Epithelial cell of esophagus (primary cell): ENCODE data around the gene RBBP5.

Experiments used
- DNase-seq: peaks from one replicate; pipeline ENCODE4 v3.0.0; 2010; ENCODE audit warnings: low read depth
- H3K4me3 ChIP-seq: 2 replicates; pipeline ENCODE4 v1.5.1; 2011; ENCODE audit warnings: mild to moderate bottlenecking, low read length, control low read depth
- CTCF ChIP-seq: IDR thresholded peaks from 2 replicates; pipeline ENCODE4 v1.5.1; 2011; ENCODE audit warnings: low read depth, mild to moderate bottlenecking, low read length, control low read depth, inconsistent platforms; ENCODE audit not compliant: insufficient read depth; ENCODE audit errors: missing control alignments

The RBBP5 gene

DNA sequence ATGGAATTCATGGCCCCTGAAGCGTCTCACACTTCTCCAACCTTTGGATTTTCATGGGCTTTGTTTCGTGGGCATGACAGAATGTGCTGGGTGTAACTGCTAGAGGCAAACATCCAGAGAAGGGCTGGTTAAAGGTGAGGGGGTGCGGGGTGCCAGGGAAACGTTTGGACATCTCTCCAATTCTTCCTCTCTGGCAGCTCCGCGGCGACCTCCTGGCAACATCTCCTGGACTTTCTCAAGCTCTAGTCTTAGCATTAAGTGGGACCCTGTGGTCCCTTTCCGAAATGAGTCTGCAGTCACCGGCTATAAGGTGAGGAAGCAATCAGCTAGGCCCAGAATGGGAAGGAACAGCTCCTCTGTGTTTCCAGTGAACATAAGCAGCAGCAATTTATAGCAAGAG lies 49.5 kb downstream of the RBBP5 start:
- no peak for TF ChIP-seq CTCF
- DNase-seq = no peak
- H3K4me3 ChIP-seq = no peak overlapping the region

DNA sequence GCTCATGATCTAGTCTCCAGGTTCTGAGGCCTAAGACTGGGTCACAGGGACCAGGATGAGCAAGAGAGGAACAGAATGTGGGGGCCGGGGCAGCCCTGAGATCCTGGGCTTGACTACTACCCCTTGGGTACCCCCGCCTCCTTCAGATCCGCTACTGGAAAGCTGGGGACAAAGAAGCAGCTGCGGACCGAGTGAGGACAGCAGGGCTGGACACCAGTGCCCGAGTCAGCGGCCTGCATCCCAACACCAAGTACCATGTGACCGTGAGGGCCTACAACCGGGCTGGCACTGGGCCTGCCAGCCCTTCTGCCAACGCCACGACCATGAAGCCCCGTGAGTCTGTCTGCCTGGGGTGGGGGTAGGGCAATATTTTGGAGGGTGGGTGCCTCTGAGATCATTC lies 50.0 kb downstream of the RBBP5 start:
- no peak for DNase-seq
- no peak overlapping the region for H3K4me3 ChIP-seq
- TF ChIP-seq CTCF = no peak

- no peak for TF ChIP-seq CTCF
These were observed 50.8 kb downstream of the RBBP5 start for GRCh38 chr1:205071028-205071409.

GRCh38 chr1:205069371-205070125 lies 52.2 kb downstream of the RBBP5 start:
- TF ChIP-seq CTCF = no peak
- no peak for DNase-seq
- H3K4me3 ChIP-seq = no peak overlapping the region

More at GRCh38 chr1:205071028-205071409, 50.8 kb downstream of the RBBP5 start:
- no peak for DNase-seq
- no peak overlapping the region for H3K4me3 ChIP-seq

GRCh38 chr1:205068457-205069040 lies 53.2 kb downstream of the RBBP5 start:
- no peak overlapping the region for H3K4me3 ChIP-seq
- TF ChIP-seq CTCF = no peak
- DNase-seq = no peak

DNA sequence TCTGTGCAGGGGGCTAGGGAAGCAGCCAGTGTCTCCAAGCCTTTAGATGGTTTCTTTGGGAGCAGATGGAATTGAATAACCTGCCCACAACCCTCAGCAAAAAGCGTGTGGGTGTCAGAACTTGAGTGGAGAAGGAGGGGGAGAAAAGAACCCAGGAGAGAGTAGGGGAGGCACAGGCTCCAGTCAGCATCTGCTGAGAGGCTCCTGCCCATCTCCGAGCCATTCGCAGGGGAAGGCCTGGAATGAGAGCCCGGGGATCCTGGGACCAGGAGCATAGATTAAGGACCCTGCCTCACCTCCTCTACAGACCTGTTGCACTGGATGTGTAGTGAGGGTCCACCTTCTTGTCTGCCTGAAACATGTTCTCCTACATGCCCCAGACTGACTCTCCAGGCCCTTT lies 53.8 kb downstream of the RBBP5 start:
- no peak for TF ChIP-seq CTCF
- no peak overlapping the region for H3K4me3 ChIP-seq
- DNase-seq = no peak

GRCh38 chr1:205067031-205067430 lies 54.7 kb downstream of the RBBP5 start:
- no peak for DNase-seq
- H3K4me3 ChIP-seq = no peak overlapping the region
- TF ChIP-seq CTCF = no peak
